ENCODE results near the gene ENO4.

- TF ChIP-seq POLR2AphosphoS5 (IDR thresholded peaks at IDR 0.05) (no peak), EP300 (IDR thresholded peaks at IDR 0.05) (no peak)
Observed at GRCh38 chr10:116893686-116894037, 44.4 kb downstream of the ENO4 start.
